Esophagus muscularis mucosa (tissue), 4 donors: Measurements from ENCODE around the gene INHBB. TPM values are rescaled to one million over a fixed set of nuclear protein-coding genes. Genes with fewer than 3 reads are reported as not detected.
"Not testable (repeated sequence)": the region's sequence is repeated elsewhere in the genome, so short reads cannot be mapped to it uniquely, and the experiment has no call there.

Source experiments
- DNase-seq: peaks from one replicate; pipeline ENCODE4 v3.0.0-alpha.2; 2017; ENCODE audit errors: extremely low spot score
- H3K27ac ChIP-seq, 4 donors: fragments of 200-600 bp; sonication (generic); replicated peaks in 1 of 4; 1 replicate in 3 of 4; 2 replicates in 1 of 4; pipeline ENCODE4 v1.5.1; 2016 to 2019; ENCODE audit warnings: mild to moderate bottlenecking in 1 of 4
- H3K27me3 ChIP-seq, 4 donors: fragments of 200-600 bp; sonication (generic); one replicate each; pipeline versions ENCODE4 v1.5.1 to v1.6.0; 2016 to 2019
- H3K36me3 ChIP-seq, 4 donors: fragments of 200-600 bp; sonication (generic); one replicate each; pipeline ENCODE4 v1.5.1; 2016 to 2019
- H3K4me1 ChIP-seq, 4 donors: fragments of 200-600 bp; sonication (generic); one replicate each; pipeline ENCODE4 v1.5.1; 2016 to 2019
- H3K4me3 ChIP-seq, 4 donors: fragments of 200-600 bp; sonication (generic); 1 replicate in 2 of 4; 2 replicates in 2 of 4; pipeline ENCODE4 v1.5.1; 2016 to 2019; ENCODE audit warnings: mild to moderate bottlenecking in 4 of 4, moderate library complexity in 1 of 4
- H3K9me3 ChIP-seq, 4 donors: fragments of 200-600 bp; sonication (generic); 1 replicate in 3 of 4; 2 replicates in 1 of 4; pipeline ENCODE4 v1.5.1; 2016 to 2019
- CTCF ChIP-seq, 3 experiments: fragments of 200-600 bp in 2 of 3; fragments of 450-650 bp in 1 of 3; sonication (generic) in 2 of 3; IDR thresholded peaks; one replicate each; pipeline ENCODE4 v1.5.1; 2017 to 2019; ENCODE audit warnings: antibody characterized with exemption in 3 of 3, mild to moderate bottlenecking in 2 of 3, moderate library complexity in 1 of 3
- EP300 ChIP-seq: sonication (generic); formaldehyde crosslinking; IDR thresholded peaks from one replicate; pipeline ENCODE4 v1.6.1; 2017; ENCODE audit warnings: antibody characterized with exemption
- POLR2A ChIP-seq: fragments of 450-650 bp; IDR thresholded peaks from one replicate; pipeline ENCODE4 v1.6.1; 2017; ENCODE audit warnings: antibody characterized with exemption, moderate library complexity, mild to moderate bottlenecking, low read depth
- POLR2AphosphoS5 ChIP-seq, 2 donors: sonication (generic); formaldehyde crosslinking; IDR thresholded peaks; one replicate each; pipeline ENCODE4 v1.6.1; 2017; ENCODE audit warnings: antibody characterized with exemption in 2 of 2
- WGBS: methylation state at CpG from one replicate; pipeline ENCODE4 v1.1.5; 2018; 5-methylcytosine and 5-hydroxymethylcytosine counted together
- intact Hi-C: fragments of 100-400 bp; cut with DNase I; formaldehyde crosslinking; loops from one replicate; pipeline ENCODE4 v1.15.1; 2023
- total RNA-seq, 4 donors: library from RNA; depleted of rRNA; stranded (reverse); fragments of >200 nt; gene quantifications; one replicate each; pipeline versions ENCODE4 v1.1.0 to v1.2.1, GENCODE V29; 2016

The INHBB gene
- total RNA-seq, 4 donors from 2014 or later = 1.2 to 13.9 (median 7.2) TPM

- intact Hi-C loops = no loop called here
- H3K9me3 ChIP-seq = no peaks in the 10 kb centered on the region
- WGBS = 94% methylated on average over 5 of the region's 5 CpGs
- H3K27me3 ChIP-seq = no peaks in the 10 kb centered on the region
- no peak overlapping the region for H3K27ac ChIP-seq
- TF ChIP-seq EP300 (no peak), POLR2A (no peak), POLR2AphosphoS5 (IDR thresholded peaks at IDR 0.05) (no peak), CTCF (IDR thresholded peaks at IDR 0.05) (no peak)
- H3K4me1 ChIP-seq = no peaks in the 10 kb centered on the region
- no peak overlapping the region for H3K4me3 ChIP-seq
- no peak for DNase-seq
- peaks cover 0 to 34% (median 17%) of the 10 kb centered on the region in 4 donors for H3K36me3 ChIP-seq
Measured at GRCh38 chr2:120305937-120306490, 39.9 kb upstream of the INHBB start.

DNA sequence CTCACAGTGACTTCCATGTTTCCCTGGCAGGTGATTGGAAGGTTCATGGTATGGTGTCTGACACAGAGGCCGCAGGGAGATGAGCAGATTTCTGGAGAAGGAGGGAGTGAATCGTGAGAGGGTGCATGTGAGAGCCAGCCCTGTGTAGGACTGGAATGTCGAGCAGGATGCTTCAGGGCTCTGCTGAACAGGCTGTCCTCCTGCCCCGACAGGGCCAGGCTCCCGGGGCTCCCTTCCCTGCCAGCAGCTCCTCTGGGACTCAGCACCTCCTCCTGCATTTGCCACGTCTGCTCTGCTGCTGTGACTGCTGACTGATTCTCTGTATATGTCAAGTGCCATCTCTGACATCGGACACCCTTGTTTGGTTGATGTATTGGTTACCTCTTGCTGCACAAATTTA lies 38.5 kb upstream of the INHBB start:
- H3K4me3 ChIP-seq = no peak overlapping the region
- H3K36me3 ChIP-seq = peaks cover 0 to 21% (median 12%) of the 10 kb centered on the region in 4 donors
- no peak for DNase-seq
- H3K27me3 ChIP-seq = no peaks in the 10 kb centered on the region
- intact Hi-C loops = no loop called here
- TF ChIP-seq POLR2AphosphoS5 (IDR thresholded peaks at IDR 0.05) (no peak), POLR2A (no peak), EP300 (no peak), CTCF (IDR thresholded peaks at IDR 0.05) (no peak)
- 75% methylated on average over 7 of the region's 7 CpGs for WGBS
- H3K9me3 ChIP-seq = no peaks in the 10 kb centered on the region
- peaks cover under 1 to 4% (median 2%) of the 10 kb centered on the region in 4 donors for H3K4me1 ChIP-seq
- H3K27ac ChIP-seq = no peak overlapping the region

DNA sequence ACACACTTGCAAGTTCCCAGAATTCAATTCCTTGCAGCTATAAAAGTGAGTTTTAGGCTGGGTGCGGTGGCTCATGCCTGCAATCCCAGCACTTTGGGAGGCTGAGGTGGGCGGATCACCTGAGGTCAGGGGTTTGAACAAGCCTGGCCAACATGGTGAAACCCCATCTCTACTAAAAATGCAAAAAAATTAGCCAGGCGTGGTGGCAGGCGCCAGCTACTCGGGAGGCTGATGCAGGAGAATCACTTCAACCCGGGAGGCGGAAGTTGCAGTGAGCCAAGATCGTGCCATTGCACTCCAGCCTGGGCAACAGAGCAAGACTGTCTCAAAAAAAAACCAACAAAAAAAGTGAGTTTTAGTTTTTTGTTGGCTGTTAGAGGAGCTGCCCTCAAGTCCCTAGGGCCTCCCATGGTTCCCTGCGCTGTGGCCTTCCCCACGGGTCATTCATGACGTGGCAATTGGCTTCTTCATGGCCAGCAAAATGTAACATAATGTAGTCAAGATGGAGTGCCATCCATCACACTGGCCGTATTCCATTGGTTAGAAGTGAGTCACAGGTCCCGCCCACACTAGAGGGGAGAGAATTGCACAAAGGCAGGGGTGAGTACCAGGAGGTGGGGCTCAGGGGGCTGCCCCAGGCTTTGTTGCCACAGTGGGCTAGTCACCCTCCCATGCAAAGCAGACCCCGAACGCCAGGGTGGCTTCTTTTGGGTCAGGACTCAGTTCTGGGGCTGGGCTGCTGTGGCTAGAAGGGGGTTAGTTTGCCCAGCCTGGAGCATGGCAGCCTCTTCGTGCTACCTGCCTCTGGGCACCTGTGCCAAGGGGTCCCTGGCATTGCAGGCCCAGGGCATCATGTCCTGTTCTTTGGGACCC lies 37.7 kb upstream of the INHBB start:
- 96% methylated on average over 12 of the region's 16 CpGs for WGBS
- intact Hi-C loops = no loop called here
- no peak for DNase-seq

GRCh38 chr2:120310136-120310535 lies 35.8 kb upstream of the INHBB start:
- no peak for DNase-seq
- Histone ChIP-seq H3K27me3 (no peaks in the 10 kb centered on the region), H3K4me1 (peaks cover 9 to 18% (median 14%) of the 10 kb centered on the region in 4 donors), H3K9me3 (no peaks in the 10 kb centered on the region), H3K36me3 (peaks cover 0 to 10% (median 0%) of the 10 kb centered on the region in 4 donors), H3K4me3 (no peak overlapping the region), H3K27ac (no peak overlapping the region)
- 100% methylated on average over 6 of the region's 6 CpGs for WGBS
- TF ChIP-seq POLR2A = no peak
- no peak for TF ChIP-seq EP300
- no peak for TF ChIP-seq POLR2AphosphoS5 (IDR thresholded peaks at IDR 0.05)
- no peak for TF ChIP-seq CTCF (IDR thresholded peaks at IDR 0.05)
- intact Hi-C loops = loop anchor here (10.0 kb wide), 3 partner anchors 55 to 205 kb away; partner anchors contain the start of genes RALB and TMEM185B

More for the DNA sequence above, 37.7 kb upstream of the INHBB start:
- peaks cover 6 to 12% (median 10%) of the 10 kb centered on the region in 4 donors for H3K4me1 ChIP-seq
- no peak overlapping the region for H3K27ac ChIP-seq
- peaks cover 0 to 14% (median 5%) of the 10 kb centered on the region in 4 donors for H3K36me3 ChIP-seq
- H3K9me3 ChIP-seq = no peaks in the 10 kb centered on the region
- H3K27me3 ChIP-seq = no peaks in the 10 kb centered on the region
- no peak overlapping the region for H3K4me3 ChIP-seq
- TF ChIP-seq CTCF (IDR thresholded peaks at IDR 0.05) (no peak), POLR2A (no peak), POLR2AphosphoS5 (IDR thresholded peaks at IDR 0.05) (no peak), EP300 (no peak)

DNA sequence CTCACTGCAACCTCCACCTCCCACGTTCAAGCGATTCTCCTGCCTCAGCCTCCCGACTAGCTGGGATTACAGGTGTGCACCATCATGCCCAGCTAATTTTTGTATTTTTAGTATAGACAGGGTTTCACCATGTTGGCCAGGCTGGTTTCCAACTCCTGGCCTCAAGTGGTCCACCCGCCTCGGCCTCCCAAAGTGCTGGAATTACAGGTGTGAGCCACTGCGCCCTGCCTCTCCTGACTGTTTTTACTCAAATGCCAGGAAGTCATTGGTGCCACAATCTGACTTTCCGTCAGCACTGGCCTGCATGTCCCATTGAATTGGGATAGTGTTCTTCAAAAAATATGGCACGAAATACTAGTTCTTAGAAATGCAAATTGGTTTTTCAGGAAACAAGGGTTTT lies 35.1 kb upstream of the INHBB start:
- H3K27ac ChIP-seq, H3K4me3 ChIP-seq, H3K27me3 ChIP-seq, H3K36me3 ChIP-seq, H3K9me3 ChIP-seq, DNase-seq: not testable (repeated sequence)
- intact Hi-C loops = loop anchor here (10.0 kb wide), 3 partner anchors 56 to 206 kb away; partner anchors contain the start of genes RALB and TMEM185B
- peaks cover 9 to 18% (median 14%) of the 10 kb centered on the region in 4 donors for H3K4me1 ChIP-seq
- WGBS = 98% methylated on average over 8 of the region's 8 CpGs
